Loucy (cell line): ENCODE measurements around the gene MMUT.

Source experiments
- CTCF ChIP-seq: fragments of 200-600 bp; sonication (generic); conservative IDR thresholded peaks from 2 replicates; pipeline ENCODE4 v1.5.1; 2014; ENCODE audit warnings: mild to moderate bottlenecking, antibody characterized with exemption, low read length
- EZH2phosphoT487 ChIP-seq: fragments of 200-600 bp; IDR thresholded peaks from 2 replicates; pipeline ENCODE4 v1.6.1; 2018; ENCODE audit warnings: antibody characterized with exemption, mild to moderate bottlenecking, moderate library complexity, borderline replicate concordance

DNA sequence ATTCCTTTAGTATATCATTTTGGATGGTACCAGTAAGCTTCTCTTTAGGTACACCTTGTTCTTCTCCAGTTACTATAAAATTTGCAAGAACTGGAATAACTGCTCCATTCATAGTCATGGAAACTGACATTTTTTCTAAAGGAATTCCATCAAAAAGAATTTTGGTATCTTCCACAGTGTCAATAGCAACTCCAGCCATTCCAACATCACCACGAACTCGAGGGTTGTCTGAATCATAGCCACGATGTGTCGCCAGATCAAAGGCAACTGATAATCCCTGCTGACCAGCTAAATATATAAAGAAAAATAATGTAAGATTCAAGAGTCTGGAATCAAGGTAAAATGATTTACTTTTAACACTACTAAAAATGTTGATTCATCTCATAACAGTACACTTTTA lies 5.3 kb downstream of the MMUT start:
- TF ChIP-seq CTCF: no peak
- no peak for TF ChIP-seq EZH2phosphoT487
